Smooth muscle cell (in vitro differentiated cells): Measurements from ENCODE around the gene TRIM39. TPM values are rescaled to one million over a fixed set of nuclear protein-coding genes. Genes with fewer than 3 reads are reported as not detected.

Experiments
- DNase-seq: peaks from one replicate; lab custom pipeline; 2025; ENCODE audit not compliant: unreplicated experiment; lab: John Stamatoyannopoulos, UW
- H2AFZ ChIP-seq: fragments of 200-600 bp; sonication (generic); 2 replicates; pipeline ENCODE4 v1.6.0; 2016; ENCODE audit warnings: antibody characterized with exemption, low read depth, mild to moderate bottlenecking
- H3F3A ChIP-seq: fragments of 200-600 bp; sonication (generic); 2 replicates; pipeline ENCODE4 v1.6.0; 2017; ENCODE audit warnings: antibody characterized with exemption, low read depth
- H3K27ac ChIP-seq: fragments of 200-600 bp; sonication (generic); 2 replicates; pipeline ENCODE4 v1.5.1; 2016; ENCODE audit warnings: low read depth, mild to moderate bottlenecking
- H3K27me3 ChIP-seq: fragments of 200-600 bp; sonication (generic); 2 replicates; pipeline ENCODE4 v1.6.1; 2016; ENCODE audit warnings: low read depth, mild to moderate bottlenecking
- H3K36me3 ChIP-seq: fragments of 200-600 bp; sonication (generic); 2 replicates; pipeline ENCODE4 v1.5.1; 2016; ENCODE audit warnings: low read depth
- H3K4me1 ChIP-seq: fragments of 200-600 bp; sonication (generic); 2 replicates; pipeline ENCODE4 v1.5.1; 2016; ENCODE audit warnings: low read depth
- H3K4me2 ChIP-seq: fragments of 200-600 bp; sonication (generic); 2 replicates; pipeline ENCODE4 v1.6.0; 2016; ENCODE audit warnings: mild to moderate bottlenecking
- H3K4me3 ChIP-seq: fragments of 200-600 bp; sonication (generic); 2 replicates; pipeline ENCODE4 v1.5.1; 2016; ENCODE audit warnings: mild to moderate bottlenecking
- H3K79me2 ChIP-seq: fragments of 200-600 bp; sonication (generic); 2 replicates; pipeline ENCODE4 v1.6.0; 2016; ENCODE audit warnings: low read depth, mild to moderate bottlenecking
- H3K9ac ChIP-seq: fragments of 200-600 bp; sonication (generic); 2 replicates; pipeline ENCODE4 v1.6.0; 2016; ENCODE audit warnings: low read depth
- H3K9me3 ChIP-seq: fragments of 200-600 bp; sonication (generic); replicated peaks from 2 replicates; pipeline ENCODE4 v1.5.1; 2016; ENCODE audit warnings: low read depth
- H4K20me1 ChIP-seq: fragments of 200-600 bp; sonication (generic); 2 replicates; pipeline ENCODE4 v1.6.0; 2016; ENCODE audit warnings: low read depth
- WGBS: methylation state at CpG from one replicate; pipeline ENCODE4 v1.1.7; 2016; ENCODE audit warnings: low lambda C conversion rate; 5-methylcytosine and 5-hydroxymethylcytosine counted together
- polyA plus RNA-seq: library from polyadenylated mRNA; unstranded; fragments of >200 nt; fragmentation: Nextera tagmentation; extraction: Ambion mirVana; gene quantifications from 2 replicates; pipeline ENCODE4 v1.2.1, GENCODE V29; 2016
- total RNA-seq: library from RNA; depleted of rRNA; stranded (reverse); fragments of >200 nt; gene quantifications from 2 replicates; pipeline ENCODE4 v1.2.3, GENCODE V29; 2014
- TF ChIP-seq, protein P1 (sequence below): fragments of 200-600 bp; sonication (generic); IDR thresholded peaks from 2 replicates; pipeline ENCODE4 v1.5.1; 2017; ENCODE audit warnings: borderline replicate concordance, mild to moderate bottlenecking, antibody characterized with exemption; ENCODE audit not compliant: insufficient read depth, poor library complexity, severe bottlenecking

Gene TRIM39
- total and polyA plus RNA-seq, 2 experiments from 2014 or later = 12.4 to 22.6 TPM

DNA sequence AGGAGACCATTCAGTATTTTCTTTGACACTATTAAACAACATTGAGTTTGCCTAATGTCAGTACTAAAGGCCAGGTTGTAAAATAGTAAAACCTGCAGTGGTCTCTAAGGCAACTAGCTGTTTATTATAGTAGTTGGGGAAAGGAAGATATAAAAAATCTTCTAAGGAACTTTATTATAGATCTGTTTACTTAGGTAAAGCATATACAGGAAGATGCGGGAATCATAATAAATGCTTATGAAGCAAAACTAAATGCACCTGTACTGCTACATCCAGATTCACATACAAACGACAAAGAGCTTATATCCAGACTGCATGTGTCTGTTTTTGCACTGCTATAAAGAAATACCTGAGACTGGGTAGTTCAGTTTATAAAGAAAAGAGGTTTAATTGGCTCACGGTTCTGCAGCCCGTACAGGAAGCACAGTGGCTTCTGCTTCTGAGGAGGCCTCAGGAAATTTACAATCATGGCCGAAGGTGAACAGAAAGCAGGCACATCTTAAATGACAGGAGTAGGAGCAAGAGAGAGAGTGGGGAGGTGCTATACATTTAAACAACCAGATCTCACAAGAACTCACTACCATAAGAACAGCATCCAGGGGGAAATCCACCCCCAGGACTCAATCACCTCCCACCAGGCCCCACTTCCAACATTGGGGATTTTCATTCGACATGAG, 8.7 kb upstream of the TRIM39 start:
- DNase-seq = no peak
- Histone ChIP-seq H3K79me2 (peaks cover 90% of the 10 kb centered on the region), H3K9ac (no peak overlapping the region), H4K20me1 (peaks cover 97% of the 10 kb centered on the region), H3K36me3 (no peaks in the 10 kb centered on the region), H3K9me3 (no peaks in the 10 kb centered on the region), H3F3A (no peaks in the 10 kb centered on the region), H3K4me3 (no peak overlapping the region), H3K27ac (no peak overlapping the region), H3K4me1 (peaks cover 13% of the 10 kb centered on the region), H3K27me3 (no peaks in the 10 kb centered on the region), H2AFZ (no peak overlapping the region), H3K4me2 (no peak overlapping the region)
- TF ChIP-seq, protein P1, sequence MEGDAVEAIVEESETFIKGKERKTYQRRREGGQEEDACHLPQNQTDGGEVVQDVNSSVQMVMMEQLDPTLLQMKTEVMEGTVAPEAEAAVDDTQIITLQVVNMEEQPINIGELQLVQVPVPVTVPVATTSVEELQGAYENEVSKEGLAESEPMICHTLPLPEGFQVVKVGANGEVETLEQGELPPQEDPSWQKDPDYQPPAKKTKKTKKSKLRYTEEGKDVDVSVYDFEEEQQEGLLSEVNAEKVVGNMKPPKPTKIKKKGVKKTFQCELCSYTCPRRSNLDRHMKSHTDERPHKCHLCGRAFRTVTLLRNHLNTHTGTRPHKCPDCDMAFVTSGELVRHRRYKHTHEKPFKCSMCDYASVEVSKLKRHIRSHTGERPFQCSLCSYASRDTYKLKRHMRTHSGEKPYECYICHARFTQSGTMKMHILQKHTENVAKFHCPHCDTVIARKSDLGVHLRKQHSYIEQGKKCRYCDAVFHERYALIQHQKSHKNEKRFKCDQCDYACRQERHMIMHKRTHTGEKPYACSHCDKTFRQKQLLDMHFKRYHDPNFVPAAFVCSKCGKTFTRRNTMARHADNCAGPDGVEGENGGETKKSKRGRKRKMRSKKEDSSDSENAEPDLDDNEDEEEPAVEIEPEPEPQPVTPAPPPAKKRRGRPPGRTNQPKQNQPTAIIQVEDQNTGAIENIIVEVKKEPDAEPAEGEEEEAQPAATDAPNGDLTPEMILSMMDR = no peak
- 93% methylated on average over 6 of the region's 6 CpGs for WGBS

DNA sequence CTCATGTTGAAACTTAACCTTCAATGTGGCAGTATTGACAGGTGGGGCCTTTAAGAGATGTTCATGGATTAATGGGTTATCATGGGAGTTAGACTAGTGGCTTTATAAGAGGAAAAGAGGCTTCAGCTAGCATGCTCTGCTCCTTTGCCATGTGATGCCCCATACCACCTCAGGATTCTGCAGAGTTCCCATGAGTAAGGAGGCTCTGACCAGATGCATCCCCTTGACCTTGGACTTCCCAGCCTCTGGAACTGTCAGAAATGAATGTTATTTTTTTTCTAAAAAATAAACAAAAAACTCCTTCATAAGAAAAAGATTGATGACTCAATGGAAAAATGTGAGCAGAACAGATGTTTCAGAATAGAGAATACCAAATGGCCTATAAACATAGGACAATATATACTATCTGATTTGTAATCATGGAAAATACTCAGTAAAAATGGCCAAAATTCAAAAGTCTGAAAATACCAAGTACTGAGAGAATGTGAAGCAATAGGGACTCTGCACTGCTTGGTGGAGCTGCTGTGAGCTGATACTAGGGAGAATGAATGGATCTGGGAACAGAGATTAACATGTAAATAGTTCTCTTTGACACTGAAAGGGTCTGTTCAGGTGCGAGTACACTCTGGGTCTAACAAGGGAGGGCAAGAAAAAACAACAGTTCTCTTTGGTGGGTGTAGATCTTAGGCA, 7.4 kb upstream of the TRIM39 start:
- Histone ChIP-seq H3K4me3 (no peak overlapping the region), H3K9me3 (no peaks in the 10 kb centered on the region), H3K27ac (no peak overlapping the region), H3K4me2 (no peak overlapping the region), H4K20me1 (peaks cover 95% of the 10 kb centered on the region), H3K36me3 (no peaks in the 10 kb centered on the region), H3F3A (no peaks in the 10 kb centered on the region), H3K9ac (no peak overlapping the region), H3K4me1 (peaks cover 25% of the 10 kb centered on the region), H3K27me3 (no peaks in the 10 kb centered on the region), H2AFZ (no peak overlapping the region), H3K79me2 (peaks cover 92% of the 10 kb centered on the region)
- TF ChIP-seq, protein P1 = no peak
- DNase-seq = no peak
- 91% methylated on average over 1 of the region's 1 CpG for WGBS

DNA sequence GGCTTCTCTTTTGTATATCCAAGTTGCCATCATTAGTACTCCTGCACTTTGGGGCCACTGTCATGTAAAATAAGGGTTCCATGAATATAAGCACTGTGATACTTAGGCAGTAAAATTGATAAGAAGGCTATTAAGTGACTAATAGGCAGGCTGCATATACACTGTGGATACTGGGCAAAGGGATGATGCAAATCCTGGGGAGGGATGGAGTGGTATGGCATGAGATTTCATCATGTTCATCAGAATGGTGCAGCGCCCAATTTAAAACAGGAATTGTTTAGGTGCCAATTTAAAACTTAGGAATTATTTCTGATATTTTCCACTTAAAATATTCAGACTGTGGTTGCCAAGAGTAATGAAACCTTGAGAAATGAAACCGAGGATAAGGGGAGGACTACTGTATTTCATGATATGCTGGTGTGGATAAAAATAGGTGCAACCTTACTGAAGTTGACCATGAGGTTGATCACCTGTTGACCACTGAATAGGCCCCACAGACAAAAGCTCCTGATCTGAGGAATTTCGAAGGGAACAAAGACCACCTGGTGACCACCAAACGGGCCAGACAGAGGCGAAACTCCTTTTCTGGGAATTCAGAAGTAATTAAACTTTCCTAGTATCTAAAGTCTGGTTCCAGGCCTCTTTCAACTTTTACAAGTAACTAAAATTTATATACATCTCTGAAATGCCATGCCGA, 4.9 kb upstream of the TRIM39 start:
- peak overlapping the region; percentile 100 for H3K27ac ChIP-seq
- WGBS = 82% methylated on average over 6 of the region's 6 CpGs
- no peak overlapping the region for H3K4me3 ChIP-seq

More for the DNA sequence above, 4.9 kb upstream of the TRIM39 start:
- no peak overlapping the region for H3K9ac ChIP-seq
- no peaks in the 10 kb centered on the region for H3K36me3 ChIP-seq
- H3K4me2 ChIP-seq = peak overlapping the region; percentile 54
- peaks cover 82% of the 10 kb centered on the region for H4K20me1 ChIP-seq
- no peaks in the 10 kb centered on the region for H3K9me3 ChIP-seq
- peaks cover 4% of the 10 kb centered on the region for H3F3A ChIP-seq
- H3K4me1 ChIP-seq = peaks cover 37% of the 10 kb centered on the region
- H2AFZ ChIP-seq = no peak overlapping the region
- DNase-seq = no peak
- peaks cover 84% of the 10 kb centered on the region for H3K79me2 ChIP-seq
- TF ChIP-seq, protein P1 = no peak
- H3K27me3 ChIP-seq = no peaks in the 10 kb centered on the region
